GM12878 (cell line): ENCODE results near the gene DTNA. TPM values are rescaled to one million over a fixed set of nuclear protein-coding genes. Genes with fewer than 3 reads are reported as not detected.

Experiments
- ATAC-seq: fragments of 200-7000 bp; cut with Tn5 transposase; 3 replicates; pipeline ENCODE4 v1.9.1; 2020; ENCODE audit warnings: mild to moderate bottlenecking, moderate library complexity
- BruUV-seq: library from RNA; stranded (reverse); fragments of 400-500 nt; replicated peaks from 2 replicates; lab custom pipeline; 2021; lab: Mats Ljungman, UMichigan
- CTCF ChIA-PET: fragments of 300-600 bp; sonication (Branson Sonifier 250); formaldehyde crosslinking; extraction: SDS; loops from one replicate; lab custom pipeline; 2021; ENCODE audit warnings: inconsistent platforms; lab: Yijun Ruan, JAX
- POLR2A ChIA-PET: fragments of 350-600 bp; formaldehyde crosslinking; extraction: SDS; loops from one replicate; lab custom pipeline; 2021; ENCODE audit warnings: inconsistent platforms; lab: Charles Lee
- RAD21 ChIA-PET: fragments of 300-600 bp; sonication (Branson Sonifier 250); formaldehyde crosslinking; loops from one replicate; lab custom pipeline; 2023; ENCODE audit warnings: antibody characterized with exemption; ENCODE audit not compliant: unreplicated experiment; lab: Charles Lee
- SMC1A ChIA-PET: fragments of 300-600 bp; sonication (Branson Sonifier 250); formaldehyde crosslinking; loops from one replicate; lab custom pipeline; 2023; ENCODE audit not compliant: unreplicated experiment, uncharacterized antibody; lab: Charles Lee
- DNase-seq: peaks from one replicate; pipeline ENCODE4 v3.0.0-alpha.2; 2011; ENCODE audit warnings: low read depth, low spot score
- FAIRE-seq: peaks from 3 replicates; lab custom pipeline; 2011; peaks lifted over from hg19 to GRCh38; lab: Jason Lieb, UNC
- H2AFZ ChIP-seq: 2 replicates; pipeline ENCODE4 v1.6.0; 2011; ENCODE audit warnings: low read depth, low read length, control low read depth; ENCODE audit not compliant: control insufficient read depth
- H3K27ac ChIP-seq: 2 replicates; pipeline ENCODE4 v1.5.1; 2011; ENCODE audit warnings: control low read depth; ENCODE audit not compliant: control insufficient read depth, insufficient read depth
- H3K27me3 ChIP-seq, 2 experiments: replicated peaks in 1 of 2; 2 replicates each; pipeline versions ENCODE4 v1.6.0 to v1.6.1; 2011; ENCODE audit warnings: low read length in 1 of 2; ENCODE audit not compliant: control insufficient read depth in 2 of 2, insufficient read depth in 2 of 2
- H3K36me3 ChIP-seq, 2 experiments: 2 replicates each; pipeline ENCODE4 v1.5.1; 2011; ENCODE audit warnings: low read length in 1 of 2; ENCODE audit not compliant: control insufficient read depth in 2 of 2, insufficient read depth in 2 of 2
- H3K4me1 ChIP-seq: 2 replicates; pipeline ENCODE4 v1.6.1; 2011; ENCODE audit warnings: mild to moderate bottlenecking, low read length, moderate library complexity, mixed read lengths; ENCODE audit not compliant: control insufficient read depth, insufficient read depth
- H3K4me2 ChIP-seq: 2 replicates; pipeline ENCODE4 v1.6.0; 2011; ENCODE audit warnings: control low read depth; ENCODE audit not compliant: control insufficient read depth, insufficient read depth
- H3K4me3 ChIP-seq: fragments of 200-600 bp; sonication (generic); 2 replicates; pipeline ENCODE4 v1.5.1; 2016
- H3K79me2 ChIP-seq: 2 replicates; pipeline ENCODE4 v1.6.0; 2011; ENCODE audit warnings: low read length; ENCODE audit not compliant: control insufficient read depth, insufficient read depth
- H3K9ac ChIP-seq: 2 replicates; pipeline ENCODE4 v1.8.0; 2011; ENCODE audit warnings: low read length, control low read depth, mixed read lengths; ENCODE audit not compliant: control insufficient read depth, insufficient read depth
- H3K9me3 ChIP-seq: replicated peaks from 3 replicates; pipeline ENCODE4 v1.5.1; 2011; ENCODE audit warnings: mild to moderate bottlenecking, low read length; ENCODE audit not compliant: control insufficient read depth, insufficient read depth
- H4K20me1 ChIP-seq: 2 replicates; pipeline ENCODE4 v1.6.0; 2011; ENCODE audit not compliant: control insufficient read depth, insufficient read depth
- BRCA1 ChIP-seq: IDR thresholded peaks from 2 replicates; pipeline ENCODE4 v1.6.1; 2011; ENCODE audit warnings: low read depth, low read length, improper control_type of control experiment
- CEBPB ChIP-seq, 2 experiments: fragments of 150-350 bp in 1 of 2; IDR thresholded peaks; 2 replicates each; pipeline ENCODE4 v1.6.1; 2012 to 2014; ENCODE audit warnings: low read depth in 2 of 2, low read length in 2 of 2, borderline replicate concordance in 1 of 2, inconsistent platforms in 1 of 2
- NRF1 ChIP-seq: conservative IDR thresholded peaks from 2 replicates; pipeline ENCODE4 v1.6.1; 2011; ENCODE audit warnings: mild to moderate bottlenecking, low read depth, low read length, improper control_type of control experiment
- RAD21 ChIP-seq: IDR thresholded peaks from 2 replicates; pipeline ENCODE4 v1.6.1; 2011; ENCODE audit warnings: mild to moderate bottlenecking, low read depth, low read length, moderate library complexity; ENCODE audit not compliant: insufficient read depth
- RAD51 ChIP-seq: fragments of 450-650 bp; IDR thresholded peaks from 2 replicates; pipeline ENCODE4 v1.6.1; 2016; ENCODE audit warnings: moderate library complexity, mild to moderate bottlenecking, inconsistent platforms
- RBBP5 ChIP-seq: fragments of 200-600 bp; sonication (generic); conservative IDR thresholded peaks from 2 replicates; pipeline ENCODE4 v1.6.1; 2016
- STAT1 ChIP-seq: fragments of 450-650 bp; conservative IDR thresholded peaks from 2 replicates; pipeline ENCODE4 v1.6.1; 2014; ENCODE audit warnings: antibody characterized with exemption, mild to moderate bottlenecking
- TBL1XR1 ChIP-seq: IDR thresholded peaks from 2 replicates; pipeline ENCODE4 v1.6.1; 2012; ENCODE audit warnings: low read depth, low read length, improper control_type of control experiment
- ZBED1 ChIP-seq: IDR thresholded peaks from 2 replicates; pipeline ENCODE4 v1.6.1; 2016; ENCODE audit warnings: borderline replicate concordance
- WGBS: methylation state at CpG from one replicate; pipeline ENCODE4 v1.1.6; 2016; ENCODE audit warnings: low lambda C conversion rate; ENCODE audit not compliant: insufficient replicate concordance, insufficient coverage; ENCODE audit errors: missing lambda C conversion rate; 5-methylcytosine and 5-hydroxymethylcytosine counted together
- in situ Hi-C: fragments of 300-500 bp; cut with MboI; formaldehyde crosslinking; loops from 9 replicates; pipeline ENCODE4 v1.14.3; 2018; ENCODE audit warnings: mixed read lengths
- intact Hi-C: fragments of 100-400 bp; cut with micrococcal nuclease; formaldehyde crosslinking; loops from one replicate; pipeline ENCODE4 v1.14.2; 2022; ENCODE audit not compliant: unreplicated experiment
- polyA plus RNA-seq, 11 experiments: library from polyadenylated mRNA; depleted of rRNA in 4 of 11; unstranded in 6 of 11; stranded (reverse) in 5 of 11; fragments of >200 nt; fragmentation: Nextera tagmentation in 4 of 11; fragmentation: Illumina TruSeq in 1 of 11; extraction: Ambion mirVana in 4 of 11; extraction: Trizol in 1 of 11; gene quantifications; 1 replicate in 1 of 11; 2 replicates in 10 of 11; pipeline versions ENCODE4 v1.2.1 to v1.2.3, GENCODE V29; 2011 to 2016; ENCODE audit warnings: inconsistent platforms in 2 of 11, missing spikeins in 2 of 11, low read depth in 1 of 11
- total RNA-seq, 4 experiments: library from RNA; depleted of rRNA in 3 of 4; stranded (reverse); fragments of >200 nt in 3 of 4; fragmentation: Illumina TruSeq in 1 of 4; extraction: Trizol in 1 of 4; gene quantifications; 2 replicates each; pipeline versions ENCODE4 v1.2.1 to v1.2.3, GENCODE V29; 2013 to 2021
- TF ChIP-seq, protein P1 (sequence below): fragments of 450-650 bp; IDR thresholded peaks from 2 replicates; pipeline ENCODE4 v1.6.1; 2017; ENCODE audit warnings: borderline replicate concordance
- TF ChIP-seq, protein P2 (sequence below): fragments of 450-650 bp; formaldehyde crosslinking; IDR thresholded peaks from 2 replicates; pipeline ENCODE4 v1.5.0; 2022; ENCODE audit warnings: mild to moderate bottlenecking, missing genetic modification characterization
- TF ChIP-seq, protein P3 (sequence below): fragments of 150-350 bp; IDR thresholded peaks from 2 replicates; pipeline ENCODE4 v1.6.1; 2014; ENCODE audit warnings: mild to moderate bottlenecking, low read depth, low read length

Gene DTNA
- total and polyA plus RNA-seq, 10 of the 15 experiments (the other 5 are each of a cell fraction or from before 2014, with no cell fraction given), result 0.26 to 8.6 (median 0.53) TPM

DNA sequence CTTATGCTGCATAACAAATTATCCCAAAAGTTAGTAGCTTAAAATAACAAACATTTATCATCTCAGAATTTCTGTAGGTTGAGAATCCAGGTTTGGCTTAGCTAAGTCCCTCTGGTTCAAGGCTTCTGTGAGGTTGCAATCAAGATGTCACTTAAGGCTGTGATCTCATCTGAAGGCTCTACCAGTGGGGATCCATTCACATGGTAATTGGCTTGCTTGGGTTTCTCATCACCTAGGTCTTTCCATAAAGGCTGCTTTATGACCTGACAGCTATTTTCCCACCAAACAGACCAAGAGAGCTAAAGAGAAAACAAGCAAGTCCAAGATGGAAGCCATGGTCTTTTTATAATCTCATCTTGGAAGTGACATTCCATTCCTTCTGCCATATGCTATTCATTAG lies 137.3 kb downstream of the DTNA start (continued):
- TF ChIP-seq, protein P1, sequence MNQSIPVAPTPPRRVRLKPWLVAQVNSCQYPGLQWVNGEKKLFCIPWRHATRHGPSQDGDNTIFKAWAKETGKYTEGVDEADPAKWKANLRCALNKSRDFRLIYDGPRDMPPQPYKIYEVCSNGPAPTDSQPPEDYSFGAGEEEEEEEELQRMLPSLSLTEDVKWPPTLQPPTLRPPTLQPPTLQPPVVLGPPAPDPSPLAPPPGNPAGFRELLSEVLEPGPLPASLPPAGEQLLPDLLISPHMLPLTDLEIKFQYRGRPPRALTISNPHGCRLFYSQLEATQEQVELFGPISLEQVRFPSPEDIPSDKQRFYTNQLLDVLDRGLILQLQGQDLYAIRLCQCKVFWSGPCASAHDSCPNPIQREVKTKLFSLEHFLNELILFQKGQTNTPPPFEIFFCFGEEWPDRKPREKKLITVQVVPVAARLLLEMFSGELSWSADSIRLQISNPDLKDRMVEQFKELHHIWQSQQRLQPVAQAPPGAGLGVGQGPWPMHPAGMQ, result no peak
- no peak for TF ChIP-seq NRF1
- no peak for TF ChIP-seq CEBPB (IDR thresholded peaks at IDR 0.05; ENCODE audit: borderline replicate concordance in 1 of 2, low read depth in 2 of 2, low read length in 2 of 2)

DNA sequence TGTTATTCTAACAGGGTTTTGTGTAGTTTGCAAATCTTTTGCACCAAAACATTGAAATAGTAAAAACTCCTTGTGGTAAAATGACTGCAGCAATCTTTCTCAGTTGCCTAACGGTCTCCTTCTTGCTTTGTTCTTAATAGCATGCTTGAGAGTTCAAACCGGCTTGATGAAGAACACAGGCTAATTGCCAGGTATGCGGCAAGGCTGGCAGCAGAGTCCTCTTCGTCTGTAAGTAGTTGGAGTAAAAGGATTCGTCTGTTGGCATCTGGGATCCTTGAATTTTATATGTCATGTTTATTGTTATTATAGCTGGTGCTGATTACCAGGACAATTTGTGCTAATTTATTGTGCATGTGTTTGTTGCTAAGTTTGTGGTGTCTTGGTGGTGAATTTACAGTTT lies 138.1 kb downstream of the DTNA start:
- Histone ChIP-seq H3K36me3 (no peaks in the 10 kb centered on the region), H2AFZ (no peak overlapping the region), H4K20me1 (no peaks in the 10 kb centered on the region), H3K79me2 (no peaks in the 10 kb centered on the region), H3K4me3 (no peak overlapping the region), H3K4me1 (no peaks in the 10 kb centered on the region), H3K27ac (no peak overlapping the region), H3K9me3 (no peaks in the 10 kb centered on the region), H3K27me3 (no peaks in the 10 kb centered on the region), H3K4me2 (no peak overlapping the region), H3K9ac (no peak overlapping the region)
- intact Hi-C loops, result no loop called here
- in situ Hi-C loops, result no loop called here
- FAIRE-seq (no peak), ATAC-seq (no peak), DNase-seq (no peak)
- POLR2A ChIA-PET, result no interaction called here
- no TSS peak for BruUV-seq
- 37% methylated on average over 5 of the region's 5 CpGs for WGBS
- CTCF ChIA-PET, result no interaction called here
- TF ChIP-seq, protein P2, sequence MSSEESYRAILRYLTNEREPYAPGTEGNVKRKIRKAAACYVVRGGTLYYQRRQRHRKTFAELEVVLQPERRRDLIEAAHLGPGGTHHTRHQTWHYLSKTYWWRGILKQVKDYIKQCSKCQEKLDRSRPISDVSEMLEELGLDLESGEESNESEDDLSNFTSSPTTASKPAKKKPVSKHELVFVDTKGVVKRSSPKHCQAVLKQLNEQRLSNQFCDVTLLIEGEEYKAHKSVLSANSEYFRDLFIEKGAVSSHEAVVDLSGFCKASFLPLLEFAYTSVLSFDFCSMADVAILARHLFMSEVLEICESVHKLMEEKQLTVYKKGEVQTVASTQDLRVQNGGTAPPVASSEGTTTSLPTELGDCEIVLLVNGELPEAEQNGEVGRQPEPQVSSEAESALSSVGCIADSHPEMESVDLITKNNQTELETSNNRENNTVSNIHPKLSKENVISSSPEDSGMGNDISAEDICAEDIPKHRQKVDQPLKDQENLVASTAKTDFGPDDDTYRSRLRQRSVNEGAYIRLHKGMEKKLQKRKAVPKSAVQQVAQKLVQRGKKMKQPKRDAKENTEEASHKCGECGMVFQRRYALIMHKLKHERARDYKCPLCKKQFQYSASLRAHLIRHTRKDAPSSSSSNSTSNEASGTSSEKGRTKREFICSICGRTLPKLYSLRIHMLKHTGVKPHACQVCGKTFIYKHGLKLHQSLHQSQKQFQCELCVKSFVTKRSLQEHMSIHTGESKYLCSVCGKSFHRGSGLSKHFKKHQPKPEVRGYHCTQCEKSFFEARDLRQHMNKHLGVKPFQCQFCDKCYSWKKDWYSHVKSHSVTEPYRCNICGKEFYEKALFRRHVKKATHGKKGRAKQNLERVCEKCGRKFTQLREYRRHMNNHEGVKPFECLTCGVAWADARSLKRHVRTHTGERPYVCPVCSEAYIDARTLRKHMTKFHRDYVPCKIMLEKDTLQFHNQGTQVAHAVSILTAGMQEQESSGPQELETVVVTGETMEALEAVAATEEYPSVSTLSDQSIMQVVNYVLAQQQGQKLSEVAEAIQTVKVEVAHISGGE, result no peak
- no peak for TF ChIP-seq RAD21
- TF ChIP-seq, protein P3, sequence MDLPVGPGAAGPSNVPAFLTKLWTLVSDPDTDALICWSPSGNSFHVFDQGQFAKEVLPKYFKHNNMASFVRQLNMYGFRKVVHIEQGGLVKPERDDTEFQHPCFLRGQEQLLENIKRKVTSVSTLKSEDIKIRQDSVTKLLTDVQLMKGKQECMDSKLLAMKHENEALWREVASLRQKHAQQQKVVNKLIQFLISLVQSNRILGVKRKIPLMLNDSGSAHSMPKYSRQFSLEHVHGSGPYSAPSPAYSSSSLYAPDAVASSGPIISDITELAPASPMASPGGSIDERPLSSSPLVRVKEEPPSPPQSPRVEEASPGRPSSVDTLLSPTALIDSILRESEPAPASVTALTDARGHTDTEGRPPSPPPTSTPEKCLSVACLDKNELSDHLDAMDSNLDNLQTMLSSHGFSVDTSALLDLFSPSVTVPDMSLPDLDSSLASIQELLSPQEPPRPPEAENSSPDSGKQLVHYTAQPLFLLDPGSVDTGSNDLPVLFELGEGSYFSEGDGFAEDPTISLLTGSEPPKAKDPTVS, result no peak
- TF ChIP-seq BRCA1, result no peak
- no peak for TF ChIP-seq STAT1
- TF ChIP-seq RBBP5, result no peak
- no peak for TF ChIP-seq RAD51
- no peak for TF ChIP-seq TBL1XR1
- no peak for TF ChIP-seq ZBED1
- RAD21 ChIA-PET, result interaction anchor here (1.3 kb wide), 1 partner anchor 43 kb away, joined by 4 read pairs; no protein-coding TSS in a partner anchor
- SMC1A ChIA-PET, result no interaction called here
